Measurements from ENCODE around the gene HIPK4. TPM values are rescaled to one million over a fixed set of nuclear protein-coding genes. Genes with fewer than 3 reads are reported as not detected.

The HIPK4 gene
- total RNA-seq, 1 donor from 2014 or later, result not detected

DNA sequence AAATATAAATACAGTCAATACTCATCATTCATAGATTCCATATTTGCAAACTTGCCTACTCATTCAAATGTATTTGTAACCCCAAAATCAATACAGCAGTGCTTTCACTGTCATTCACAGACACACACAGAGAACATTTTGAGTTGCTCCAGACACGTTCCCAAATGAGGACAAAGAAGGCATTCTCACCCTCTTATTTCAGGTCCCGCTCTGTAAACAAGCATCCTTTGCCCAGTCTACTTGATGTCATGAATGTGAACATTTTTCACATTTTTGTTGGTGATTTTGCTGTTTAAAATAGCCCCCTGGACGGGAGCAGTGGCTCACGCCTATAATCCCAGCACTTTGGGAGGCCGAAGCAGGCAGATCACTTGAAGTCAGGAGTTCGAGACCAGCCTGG is 57.3 kb downstream of the HIPK4 start:
- Histone ChIP-seq H3K36me3 (ENCODE audit: control insufficient read depth in 3 of 3, insufficient read depth in 3 of 3, low read length in 3 of 3) (peaks cover 55 to 71% (median 67%) of the 10 kb centered on the region in 3 donors), H3K4me3 (ENCODE audit: low read length in 3 of 3) (no peak overlapping the region), H3K4me1 (ENCODE audit: control insufficient read depth in 3 of 3, insufficient read depth in 3 of 3, low read length in 3 of 3) (peaks cover 0 to under 1% (median 0%) of the 10 kb centered on the region in 3 donors), H3K27ac (ENCODE audit: low read depth, low read length) (no peak overlapping the region), H3K9me3 (ENCODE audit: control insufficient read depth in 3 of 3, low read length in 3 of 3) (no peaks in the 10 kb centered on the region), H3K27me3 (ENCODE audit: control insufficient read depth in 3 of 3, insufficient read depth in 3 of 3, low read length in 3 of 3) (no peaks in the 10 kb centered on the region), H3K9ac (ENCODE audit: low read depth in 1 of 3, low read length in 3 of 3) (no peak overlapping the region)

- H3K27me3 ChIP-seq (ENCODE audit: control insufficient read depth in 3 of 3, insufficient read depth in 3 of 3, low read length in 3 of 3), result no peaks in the 10 kb centered on the region
- peaks cover 62 to 83% (median 73%) of the 10 kb centered on the region in 3 donors for H3K36me3 ChIP-seq (ENCODE audit: control insufficient read depth in 3 of 3, insufficient read depth in 3 of 3, low read length in 3 of 3)
- peak overlapping the region in 1 of 3 donors; percentile 16 for H3K9ac ChIP-seq (ENCODE audit: low read depth in 1 of 3, low read length in 3 of 3)
- H3K9me3 ChIP-seq (ENCODE audit: control insufficient read depth in 3 of 3, low read length in 3 of 3), result no peaks in the 10 kb centered on the region
- H3K4me1 ChIP-seq (ENCODE audit: control insufficient read depth in 3 of 3, insufficient read depth in 3 of 3, low read length in 3 of 3), result no peaks in the 10 kb centered on the region
- H3K4me3 ChIP-seq (ENCODE audit: low read length in 3 of 3), result no peak overlapping the region
- no peak overlapping the region for H3K27ac ChIP-seq (ENCODE audit: low read depth, low read length)
These were observed 58.9 kb downstream of the HIPK4 start for GRCh38 chr19:40331052-40331451.

Small RNA genes within 50 kb of the gene (small RNA-seq; reads per million reads assigned to genes)
- not detected for gene MIR6796
- gene RF00019, result not detected

Other genes starting within 250 kb of the HIPK4 start
- 3.1 TPM for gene MAP3K10, start 198.8 kb downstream of the HIPK4 start, total RNA-seq
- gene TTC9B, start 171.8 kb downstream of the HIPK4 start, total RNA-seq, result not detected
- not detected for gene CCNP, start 163.5 kb downstream of the HIPK4 start, total RNA-seq
- 91.3 TPM for gene AKT2, start 104.8 kb downstream of the HIPK4 start, total RNA-seq
- gene C19orf47, start 41.8 kb downstream of the HIPK4 start, total RNA-seq, result 35.0 TPM
- 120 TPM for gene PLD3, start 41.5 kb downstream of the HIPK4 start, total RNA-seq
- 8.4 TPM for gene PRX, start 23.2 kb upstream of the HIPK4 start, total RNA-seq
- gene SERTAD1, start 35.8 kb upstream of the HIPK4 start, total RNA-seq, result 19.8 TPM
- gene SERTAD3, start 54.2 kb upstream of the HIPK4 start, total RNA-seq, result 52.2 TPM
- 141 TPM for gene BLVRB, start 75.6 kb upstream of the HIPK4 start, total RNA-seq
- 0.52 TPM for gene SPTBN4, start 76.8 kb upstream of the HIPK4 start, total RNA-seq
- gene SHKBP1, start 186.7 kb upstream of the HIPK4 start, total RNA-seq, result 6.3 TPM
- 86.6 TPM for gene LTBP4, start 211.2 kb upstream of the HIPK4 start, total RNA-seq

Data from skeletal muscle tissue (tissue), 5 donors.